ENCODE measurements around the gene HMHB1.

Gene HMHB1

DNA sequence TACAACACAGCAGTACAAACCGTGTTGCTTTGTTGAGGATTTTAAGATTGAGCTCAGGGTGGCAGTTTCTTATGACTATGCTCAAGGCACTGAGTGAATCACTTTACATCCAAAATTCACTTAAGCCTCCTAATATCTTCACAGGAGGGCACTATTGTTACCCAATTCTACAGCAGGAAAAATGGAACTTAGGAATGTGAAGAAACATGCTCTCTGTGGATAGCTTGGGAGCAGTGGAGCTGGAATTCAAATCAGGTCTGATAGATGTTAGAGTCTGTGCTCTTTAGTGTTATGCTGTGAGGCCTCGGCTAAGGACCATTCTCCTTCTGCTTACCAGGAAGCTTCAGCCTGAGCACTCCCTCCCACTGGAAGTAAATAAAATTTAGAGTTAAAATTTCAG is 18.7 kb upstream of the HMHB1 start:
- no peak overlapping the region for H3K4me3 ChIP-seq (ENCODE audit: low read depth, low read length)
- no peak for TF ChIP-seq POLR2A (IDR thresholded peaks at IDR 0.05; ENCODE audit: extremely low read depth, insufficient read length)
- TF ChIP-seq, protein P1, sequence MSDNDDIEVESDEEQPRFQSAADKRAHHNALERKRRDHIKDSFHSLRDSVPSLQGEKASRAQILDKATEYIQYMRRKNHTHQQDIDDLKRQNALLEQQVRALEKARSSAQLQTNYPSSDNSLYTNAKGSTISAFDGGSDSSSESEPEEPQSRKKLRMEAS (IDR thresholded peaks at IDR 0.05; ENCODE audit: low read depth, low read length): no peak
- no peak for TF ChIP-seq MYC (IDR thresholded peaks at IDR 0.05; ENCODE audit: low read depth, low read length)
- TF ChIP-seq, protein P2, sequence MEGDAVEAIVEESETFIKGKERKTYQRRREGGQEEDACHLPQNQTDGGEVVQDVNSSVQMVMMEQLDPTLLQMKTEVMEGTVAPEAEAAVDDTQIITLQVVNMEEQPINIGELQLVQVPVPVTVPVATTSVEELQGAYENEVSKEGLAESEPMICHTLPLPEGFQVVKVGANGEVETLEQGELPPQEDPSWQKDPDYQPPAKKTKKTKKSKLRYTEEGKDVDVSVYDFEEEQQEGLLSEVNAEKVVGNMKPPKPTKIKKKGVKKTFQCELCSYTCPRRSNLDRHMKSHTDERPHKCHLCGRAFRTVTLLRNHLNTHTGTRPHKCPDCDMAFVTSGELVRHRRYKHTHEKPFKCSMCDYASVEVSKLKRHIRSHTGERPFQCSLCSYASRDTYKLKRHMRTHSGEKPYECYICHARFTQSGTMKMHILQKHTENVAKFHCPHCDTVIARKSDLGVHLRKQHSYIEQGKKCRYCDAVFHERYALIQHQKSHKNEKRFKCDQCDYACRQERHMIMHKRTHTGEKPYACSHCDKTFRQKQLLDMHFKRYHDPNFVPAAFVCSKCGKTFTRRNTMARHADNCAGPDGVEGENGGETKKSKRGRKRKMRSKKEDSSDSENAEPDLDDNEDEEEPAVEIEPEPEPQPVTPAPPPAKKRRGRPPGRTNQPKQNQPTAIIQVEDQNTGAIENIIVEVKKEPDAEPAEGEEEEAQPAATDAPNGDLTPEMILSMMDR (IDR thresholded peaks at IDR 0.05; ENCODE audit: low read depth, low read length): no peak
- no peak for DNase-seq (ENCODE audit: low read depth)

DNA sequence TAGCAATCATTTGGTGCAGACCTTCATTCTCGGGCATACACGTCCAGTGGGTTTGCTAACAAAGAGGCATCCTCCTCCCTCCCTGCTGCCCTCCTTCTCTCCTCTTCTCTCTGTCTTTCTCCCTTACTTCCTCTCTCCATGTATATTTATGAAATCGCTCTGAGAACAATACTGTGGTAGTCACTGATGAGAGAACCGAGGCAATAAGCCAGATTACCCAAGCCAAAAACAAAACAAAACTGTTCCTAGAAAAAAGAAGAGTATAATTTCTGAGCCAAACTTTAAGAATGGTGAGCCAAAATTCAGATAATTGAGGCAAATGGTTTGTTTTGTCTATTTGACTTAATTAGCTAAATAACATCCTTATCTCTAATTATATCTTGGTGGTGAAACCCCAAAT is 15.8 kb upstream of the HMHB1 start:
- H3K4me3 ChIP-seq (ENCODE audit: low read depth, low read length): no peak overlapping the region
- DNase-seq (ENCODE audit: low read depth): no peak
- no peak for TF ChIP-seq POLR2A (IDR thresholded peaks at IDR 0.05; ENCODE audit: extremely low read depth, insufficient read length)
- TF ChIP-seq, protein P1 (IDR thresholded peaks at IDR 0.05; ENCODE audit: low read depth, low read length): no peak

DNA sequence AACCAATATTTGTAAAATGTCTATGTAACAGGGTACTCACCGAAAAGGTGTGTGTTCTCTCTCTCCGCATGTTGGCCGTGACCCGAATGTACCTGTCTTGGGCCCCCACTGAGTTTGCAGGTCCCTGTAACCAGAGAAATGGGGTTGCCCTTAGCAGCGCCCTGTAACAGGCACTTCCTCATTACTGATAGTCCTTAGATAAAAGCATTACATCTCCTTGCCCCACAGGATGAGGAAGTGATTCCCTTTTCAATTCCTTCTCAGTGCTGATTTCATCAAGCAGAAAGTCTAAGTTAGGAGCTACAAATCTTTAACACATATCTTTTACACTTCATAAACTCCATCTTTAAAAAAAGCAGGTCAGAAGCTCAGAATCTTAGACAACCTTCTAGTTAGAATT is 15.2 kb upstream of the HMHB1 start:
- TF ChIP-seq, protein P1 (IDR thresholded peaks at IDR 0.05; ENCODE audit: low read depth, low read length): no peak
- no peak for TF ChIP-seq MYC (IDR thresholded peaks at IDR 0.05; ENCODE audit: low read depth, low read length)
- TF ChIP-seq, protein P2 (IDR thresholded peaks at IDR 0.05; ENCODE audit: low read depth, low read length): no peak
- no peak for TF ChIP-seq POLR2A (IDR thresholded peaks at IDR 0.05; ENCODE audit: extremely low read depth, insufficient read length)
- no peak overlapping the region for H3K4me3 ChIP-seq (ENCODE audit: low read depth, low read length)
- DNase-seq (ENCODE audit: low read depth): peak; percentile 46

- no peak overlapping the region for H3K4me3 ChIP-seq (ENCODE audit: low read depth, low read length)
- no peak for DNase-seq (ENCODE audit: low read depth)
- TF ChIP-seq, protein P1 (IDR thresholded peaks at IDR 0.05; ENCODE audit: low read depth, low read length): no peak
- TF ChIP-seq, protein P2 (IDR thresholded peaks at IDR 0.05; ENCODE audit: low read depth, low read length): no peak
- TF ChIP-seq POLR2A (IDR thresholded peaks at IDR 0.05; ENCODE audit: extremely low read depth, insufficient read length) (no peak), MYC (IDR thresholded peaks at IDR 0.05; ENCODE audit: low read depth, low read length) (no peak)
These were observed 11.2 kb upstream of the HMHB1 start for GRCh38 chr5:143800715-143801114.

DNA sequence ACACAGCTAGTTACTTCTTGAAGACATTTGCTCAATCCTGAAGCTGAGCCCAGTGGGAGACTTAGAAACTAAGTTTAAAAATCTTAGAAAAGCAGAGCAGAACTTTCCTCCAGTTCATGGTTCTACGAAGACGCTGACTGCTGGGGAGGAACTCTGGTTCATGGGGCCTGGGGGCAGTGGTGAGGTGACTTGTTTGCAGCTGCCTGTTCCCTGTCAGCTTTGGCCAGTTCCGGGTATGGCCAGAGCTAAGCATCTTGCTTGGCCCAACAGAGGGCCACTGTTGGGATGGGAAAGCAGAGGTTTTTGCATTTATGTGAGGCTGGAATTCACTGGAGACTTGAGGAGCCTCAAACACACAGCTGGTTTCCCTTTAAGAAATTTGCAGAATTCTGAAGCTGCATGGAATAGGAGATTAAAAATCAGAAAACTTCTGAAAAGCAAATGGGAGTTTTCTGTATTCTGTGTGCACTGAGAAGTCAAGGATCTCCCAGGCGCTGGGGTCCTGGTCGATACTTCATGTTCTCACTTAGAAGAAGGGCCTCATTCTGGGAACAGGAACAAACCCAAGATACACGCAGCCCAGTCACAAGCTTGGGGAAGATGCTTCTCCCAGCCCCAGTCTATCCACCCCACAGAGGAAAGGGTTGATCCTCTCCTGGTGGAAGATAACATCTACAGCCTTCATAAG is 10.6 kb upstream of the HMHB1 start:
- no peak for TF ChIP-seq MYC (IDR thresholded peaks at IDR 0.05; ENCODE audit: low read depth, low read length)
- TF ChIP-seq, protein P2 (IDR thresholded peaks at IDR 0.05; ENCODE audit: low read depth, low read length): no peak
- TF ChIP-seq, protein P1 (IDR thresholded peaks at IDR 0.05; ENCODE audit: low read depth, low read length): no peak
- no peak for TF ChIP-seq POLR2A (IDR thresholded peaks at IDR 0.05; ENCODE audit: extremely low read depth, insufficient read length)
- H3K4me3 ChIP-seq (ENCODE audit: low read depth, low read length): no peak overlapping the region
- DNase-seq (ENCODE audit: low read depth): no peak

DNA sequence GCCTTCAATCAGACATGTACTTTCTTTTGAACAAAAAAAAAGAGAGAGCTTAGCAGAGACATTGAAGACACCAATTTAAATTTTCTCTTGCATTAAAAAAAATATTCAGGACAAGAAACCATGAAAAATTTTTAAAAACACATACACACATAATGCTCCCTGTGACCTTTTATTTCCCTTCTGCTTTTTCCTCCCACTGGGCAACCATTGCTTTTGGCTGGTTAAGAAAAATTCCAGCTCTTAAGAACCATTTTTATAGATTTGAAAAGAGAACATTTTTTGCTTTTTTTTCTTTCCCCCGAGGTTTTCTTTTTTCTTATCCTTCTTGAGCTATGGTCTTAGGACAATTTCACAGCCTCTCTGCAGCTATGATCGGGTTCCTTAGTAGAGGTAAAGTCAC is 6.1 kb upstream of the HMHB1 start:
- H3K4me3 ChIP-seq (ENCODE audit: low read depth, low read length): no peak overlapping the region
- TF ChIP-seq, protein P2 (IDR thresholded peaks at IDR 0.05; ENCODE audit: low read depth, low read length): no peak
- no peak for TF ChIP-seq MYC (IDR thresholded peaks at IDR 0.05; ENCODE audit: low read depth, low read length)
- TF ChIP-seq POLR2A (IDR thresholded peaks at IDR 0.05; ENCODE audit: extremely low read depth, insufficient read length): no peak
- TF ChIP-seq, protein P1 (IDR thresholded peaks at IDR 0.05; ENCODE audit: low read depth, low read length): no peak
- no peak for DNase-seq (ENCODE audit: low read depth)

Data from NB4 (cell line).